Ascending aorta (tissue), 2 donors: ENCODE data around the gene FST. TPM values are rescaled to one million over a fixed set of nuclear protein-coding genes. Genes with fewer than 3 reads are reported as not detected.

Experiments used
- DNase-seq, 2 donors: peaks; one replicate each; pipeline ENCODE4 v3.0.0-alpha.2; 2019; ENCODE audit warnings: low spot score in 2 of 2
- H3K27ac ChIP-seq, 2 donors: fragments of 200-600 bp; sonication (generic); one replicate each; pipeline ENCODE4 v1.5.1; 2016 to 2017; ENCODE audit warnings: mild to moderate bottlenecking in 1 of 2
- H3K27me3 ChIP-seq: fragments of 200-600 bp; sonication (generic); one replicate; pipeline ENCODE4 v1.5.1; 2017
- H3K36me3 ChIP-seq, 2 donors: fragments of 200-600 bp; sonication (generic); one replicate each; pipeline ENCODE4 v1.5.1; 2016
- H3K4me1 ChIP-seq, 2 donors: fragments of 200-600 bp; sonication (generic); one replicate each; pipeline ENCODE4 v1.5.1; 2016 to 2017; ENCODE audit warnings: mild to moderate bottlenecking in 1 of 2
- H3K4me3 ChIP-seq, 2 donors: fragments of 200-600 bp; sonication (generic); one replicate each; pipeline ENCODE4 v1.5.1; 2016 to 2017; ENCODE audit warnings: mild to moderate bottlenecking in 1 of 2
- H3K9me3 ChIP-seq, 2 donors: fragments of 200-600 bp; sonication (generic); one replicate each; pipeline ENCODE4 v1.5.1; 2016
- CTCF ChIP-seq, 3 experiments: fragments of 200-600 bp in 2 of 3; fragments of 450-650 bp in 1 of 3; sonication (generic) in 2 of 3; IDR thresholded peaks; one replicate each; pipeline ENCODE4 v1.5.1; 2016 to 2019; ENCODE audit warnings: antibody characterized with exemption in 3 of 3, mild to moderate bottlenecking in 1 of 3, moderate library complexity in 1 of 3
- intact Hi-C: fragments of 100-400 bp; cut with DNase I; formaldehyde crosslinking; loops from one replicate; pipeline ENCODE4 v1.15.1; 2023
- total RNA-seq: library from RNA; depleted of rRNA; stranded (reverse); fragments of >200 nt; gene quantifications from one replicate; pipeline ENCODE4 v1.1.0, GENCODE V29; 2016

Gene FST
- total RNA-seq, 1 donor from 2014 or later = 0.21 TPM

- no peak overlapping the region for H3K4me3 ChIP-seq
- H3K36me3 ChIP-seq = no peaks in the 10 kb centered on the region
- no peak for DNase-seq
- H3K9me3 ChIP-seq = no peaks in the 10 kb centered on the region
- intact Hi-C loops = no loop called here
- no peak for TF ChIP-seq CTCF (IDR thresholded peaks at IDR 0.05)
- peaks cover 0 to 11% of the 10 kb centered on the region in 2 donors for H3K4me1 ChIP-seq
- H3K27me3 ChIP-seq = no peaks in the 10 kb centered on the region
- no peak overlapping the region for H3K27ac ChIP-seq
Observed at GRCh38 chr5:53438079-53438478, 42.4 kb upstream of the FST start.

- Histone ChIP-seq H3K36me3 (no peaks in the 10 kb centered on the region), H3K4me1 (peaks cover 0 to 11% of the 10 kb centered on the region in 2 donors), H3K27ac (no peak overlapping the region), H3K27me3 (no peaks in the 10 kb centered on the region), H3K4me3 (no peak overlapping the region), H3K9me3 (no peaks in the 10 kb centered on the region)
- no peak for TF ChIP-seq CTCF (IDR thresholded peaks at IDR 0.05)
- no peak for DNase-seq
- intact Hi-C loops = no loop called here
Observed at GRCh38 chr5:53438486-53439472, 41.6 kb upstream of the FST start.

- Histone ChIP-seq H3K4me3 (no peak overlapping the region), H3K27ac (no peak overlapping the region), H3K4me1 (peaks cover 0 to 11% of the 10 kb centered on the region in 2 donors), H3K9me3 (no peaks in the 10 kb centered on the region), H3K27me3 (no peaks in the 10 kb centered on the region), H3K36me3 (no peaks in the 10 kb centered on the region)
- no peak for DNase-seq
- no peak for TF ChIP-seq CTCF (IDR thresholded peaks at IDR 0.05)
- intact Hi-C loops = no loop called here
Observed at GRCh38 chr5:53442961-53443360, 37.5 kb upstream of the FST start.

GRCh38 chr5:53445569-53445968, 34.9 kb upstream of the FST start:
- H3K27me3 ChIP-seq = no peaks in the 10 kb centered on the region
- no peaks in the 10 kb centered on the region for H3K9me3 ChIP-seq
- no peaks in the 10 kb centered on the region for H3K4me1 ChIP-seq
- no peak for DNase-seq
- no peaks in the 10 kb centered on the region for H3K36me3 ChIP-seq
- TF ChIP-seq CTCF (IDR thresholded peaks at IDR 0.05) = no peak
- intact Hi-C loops = no loop called here
- H3K27ac ChIP-seq = no peak overlapping the region
- H3K4me3 ChIP-seq = no peak overlapping the region

GRCh38 chr5:53446908-53447307, 33.5 kb upstream of the FST start:
- TF ChIP-seq CTCF (IDR thresholded peaks at IDR 0.05) = no peak
- intact Hi-C loops = no loop called here

More at GRCh38 chr5:53446908-53447307, 33.5 kb upstream of the FST start:
- Histone ChIP-seq H3K9me3 (no peaks in the 10 kb centered on the region), H3K27ac (no peak overlapping the region), H3K4me3 (no peak overlapping the region), H3K27me3 (no peaks in the 10 kb centered on the region), H3K36me3 (no peaks in the 10 kb centered on the region), H3K4me1 (no peaks in the 10 kb centered on the region)
- DNase-seq = no peak
